ENCODE data around the gene LIMA1.

The LIMA1 gene

GRCh38 chr12:50201987-50202521 is 81.3 kb downstream of the LIMA1 start:
- TF ChIP-seq Cebpa-rat (IDR thresholded peaks at IDR 0.05), result no peak
- no peak overlapping the region for H3K9ac ChIP-seq
- no peaks in the 10 kb centered on the region for H3K4me1 ChIP-seq
- H3K9me3 ChIP-seq (replicated peaks in 1 of 11), result no peaks in the 10 kb centered on the region
- H3K36me3 ChIP-seq, result peaks cover 12 to 99% (median 50%) of the 10 kb centered on the region in 11 experiments; a peak in 19 of 22 replicates
- H3K4me3 ChIP-seq, result no peak overlapping the region
- no peaks in the 10 kb centered on the region for H3K27me3 ChIP-seq
- no peak overlapping the region for H3K4me2 ChIP-seq
- H3K27ac ChIP-seq, result no peak overlapping the region
- H4K20me1 ChIP-seq, result no peaks in the 10 kb centered on the region

GRCh38 chr12:50200552-50201273 is 82.6 kb downstream of the LIMA1 start:
- H3K9me3 ChIP-seq (replicated peaks in 1 of 11), result no peaks in the 10 kb centered on the region
- peaks cover 12 to 100% (median 52%) of the 10 kb centered on the region in 11 experiments; a peak in 19 of 22 replicates for H3K36me3 ChIP-seq
- H3K4me1 ChIP-seq, result no peaks in the 10 kb centered on the region
- H4K20me1 ChIP-seq, result no peaks in the 10 kb centered on the region
- H3K27ac ChIP-seq, result no peak overlapping the region
- no peak overlapping the region for H3K4me3 ChIP-seq
- no peak for TF ChIP-seq Cebpa-rat (IDR thresholded peaks at IDR 0.05)
- H3K9ac ChIP-seq, result no peak overlapping the region
- no peaks in the 10 kb centered on the region for H3K27me3 ChIP-seq
- no peak overlapping the region for H3K4me2 ChIP-seq

- H3K9ac ChIP-seq, result no peak overlapping the region
- peaks cover 3 to 100% (median 49%) of the 10 kb centered on the region in 11 experiments; a peak in 18 of 22 replicates for H3K36me3 ChIP-seq
- no peaks in the 10 kb centered on the region for H4K20me1 ChIP-seq
- no peak overlapping the region for H3K27ac ChIP-seq
- TF ChIP-seq Cebpa-rat (IDR thresholded peaks at IDR 0.05), result no peak
- H3K4me2 ChIP-seq, result no peak overlapping the region
- no peaks in the 10 kb centered on the region for H3K4me1 ChIP-seq
- no peaks in the 10 kb centered on the region for H3K9me3 ChIP-seq (replicated peaks in 1 of 11)
- H3K4me3 ChIP-seq, result no peak overlapping the region
- no peaks in the 10 kb centered on the region for H3K27me3 ChIP-seq
These were observed 84.5 kb downstream of the LIMA1 start for GRCh38 chr12:50198829-50199228.

GRCh38 chr12:50197297-50197727 is 86.0 kb downstream of the LIMA1 start:
- Histone ChIP-seq H3K9me3 (replicated peaks in 1 of 11) (no peaks in the 10 kb centered on the region), H3K36me3 (peaks cover 0 to 96% (median 49%) of the 10 kb centered on the region in 11 experiments; a peak in 19 of 22 replicates), H3K27ac (no peak overlapping the region), H3K4me3 (no peak overlapping the region), H4K20me1 (no peaks in the 10 kb centered on the region), H3K4me1 (no peaks in the 10 kb centered on the region), H3K9ac (no peak overlapping the region), H3K4me2 (no peak overlapping the region), H3K27me3 (no peaks in the 10 kb centered on the region)
- TF ChIP-seq Cebpa-rat (IDR thresholded peaks at IDR 0.05), result no peak

GRCh38 chr12:50196537-50196936 is 86.8 kb downstream of the LIMA1 start:
- no peaks in the 10 kb centered on the region for H3K9me3 ChIP-seq (replicated peaks in 1 of 11)
- no peak for TF ChIP-seq Cebpa-rat (IDR thresholded peaks at IDR 0.05)
- H3K4me2 ChIP-seq, result no peak overlapping the region
- no peaks in the 10 kb centered on the region for H3K4me1 ChIP-seq
- no peak overlapping the region for H3K27ac ChIP-seq
- no peak overlapping the region for H3K9ac ChIP-seq
- peaks cover 0 to 96% (median 52%) of the 10 kb centered on the region in 11 experiments; a peak in 19 of 22 replicates for H3K36me3 ChIP-seq
- no peak overlapping the region for H3K4me3 ChIP-seq
- H3K27me3 ChIP-seq, result no peaks in the 10 kb centered on the region
- no peaks in the 10 kb centered on the region for H4K20me1 ChIP-seq

GRCh38 chr12:50195832-50196231 is 87.5 kb downstream of the LIMA1 start:
- Histone ChIP-seq H3K4me3 (no peak overlapping the region), H3K4me2 (no peak overlapping the region), H4K20me1 (no peaks in the 10 kb centered on the region), H3K9ac (no peak overlapping the region), H3K9me3 (replicated peaks in 1 of 11) (no peaks in the 10 kb centered on the region), H3K27ac (no peak overlapping the region), H3K36me3 (peaks cover 0 to 96% (median 57%) of the 10 kb centered on the region in 11 experiments; a peak in 20 of 22 replicates), H3K4me1 (no peaks in the 10 kb centered on the region), H3K27me3 (no peaks in the 10 kb centered on the region)
- TF ChIP-seq Cebpa-rat (IDR thresholded peaks at IDR 0.05), result no peak

GRCh38 chr12:50192908-50193307 is 90.4 kb downstream of the LIMA1 start:
- H4K20me1 ChIP-seq, result no peaks in the 10 kb centered on the region
- no peak overlapping the region for H3K9ac ChIP-seq
- H3K4me1 ChIP-seq, result no peaks in the 10 kb centered on the region
- no peaks in the 10 kb centered on the region for H3K9me3 ChIP-seq (replicated peaks in 1 of 11)
- H3K36me3 ChIP-seq, result peaks cover 0 to 92% (median 32%) of the 10 kb centered on the region in 11 experiments; a peak in 19 of 22 replicates
- H3K27me3 ChIP-seq, result no peaks in the 10 kb centered on the region
- H3K27ac ChIP-seq, result no peak overlapping the region
- H3K4me2 ChIP-seq, result no peak overlapping the region
- TF ChIP-seq Cebpa-rat (IDR thresholded peaks at IDR 0.05), result no peak
- no peak overlapping the region for H3K4me3 ChIP-seq

- H3K9me3 ChIP-seq (replicated peaks in 1 of 11), result no peaks in the 10 kb centered on the region
- no peaks in the 10 kb centered on the region for H4K20me1 ChIP-seq
- H3K27ac ChIP-seq, result no peak overlapping the region
- H3K9ac ChIP-seq, result no peak overlapping the region
- no peak overlapping the region for H3K4me2 ChIP-seq
- peaks cover 0 to 92% (median 25%) of the 10 kb centered on the region in 11 experiments; a peak in 19 of 22 replicates for H3K36me3 ChIP-seq
- no peaks in the 10 kb centered on the region for H3K4me1 ChIP-seq
- no peak overlapping the region for H3K4me3 ChIP-seq
- no peak for TF ChIP-seq Cebpa-rat (IDR thresholded peaks at IDR 0.05)
- no peaks in the 10 kb centered on the region for H3K27me3 ChIP-seq
These were observed 91.1 kb downstream of the LIMA1 start for GRCh38 chr12:50192236-50192635.

- peaks cover 0 to 89% (median 21%) of the 10 kb centered on the region in 11 experiments; a peak in 18 of 22 replicates for H3K36me3 ChIP-seq
- no peak overlapping the region for H3K9ac ChIP-seq
- no peak overlapping the region for H3K4me3 ChIP-seq
- no peak for TF ChIP-seq Cebpa-rat (IDR thresholded peaks at IDR 0.05)
- H4K20me1 ChIP-seq, result no peaks in the 10 kb centered on the region
- H3K27me3 ChIP-seq, result no peaks in the 10 kb centered on the region
- no peaks in the 10 kb centered on the region for H3K4me1 ChIP-seq
- no peaks in the 10 kb centered on the region for H3K9me3 ChIP-seq (replicated peaks in 1 of 11)
- no peak overlapping the region for H3K4me2 ChIP-seq
- H3K27ac ChIP-seq, result no peak overlapping the region
These were observed 92.5 kb downstream of the LIMA1 start for GRCh38 chr12:50190859-50191258.

Data from BLaER1 treated with 17β-estradiol and CSF1 and Interleukin-3, amounts not matched to agents 10 nM and 100 nM (cell line).